ENCODE data around the gene LTA.

DNA sequence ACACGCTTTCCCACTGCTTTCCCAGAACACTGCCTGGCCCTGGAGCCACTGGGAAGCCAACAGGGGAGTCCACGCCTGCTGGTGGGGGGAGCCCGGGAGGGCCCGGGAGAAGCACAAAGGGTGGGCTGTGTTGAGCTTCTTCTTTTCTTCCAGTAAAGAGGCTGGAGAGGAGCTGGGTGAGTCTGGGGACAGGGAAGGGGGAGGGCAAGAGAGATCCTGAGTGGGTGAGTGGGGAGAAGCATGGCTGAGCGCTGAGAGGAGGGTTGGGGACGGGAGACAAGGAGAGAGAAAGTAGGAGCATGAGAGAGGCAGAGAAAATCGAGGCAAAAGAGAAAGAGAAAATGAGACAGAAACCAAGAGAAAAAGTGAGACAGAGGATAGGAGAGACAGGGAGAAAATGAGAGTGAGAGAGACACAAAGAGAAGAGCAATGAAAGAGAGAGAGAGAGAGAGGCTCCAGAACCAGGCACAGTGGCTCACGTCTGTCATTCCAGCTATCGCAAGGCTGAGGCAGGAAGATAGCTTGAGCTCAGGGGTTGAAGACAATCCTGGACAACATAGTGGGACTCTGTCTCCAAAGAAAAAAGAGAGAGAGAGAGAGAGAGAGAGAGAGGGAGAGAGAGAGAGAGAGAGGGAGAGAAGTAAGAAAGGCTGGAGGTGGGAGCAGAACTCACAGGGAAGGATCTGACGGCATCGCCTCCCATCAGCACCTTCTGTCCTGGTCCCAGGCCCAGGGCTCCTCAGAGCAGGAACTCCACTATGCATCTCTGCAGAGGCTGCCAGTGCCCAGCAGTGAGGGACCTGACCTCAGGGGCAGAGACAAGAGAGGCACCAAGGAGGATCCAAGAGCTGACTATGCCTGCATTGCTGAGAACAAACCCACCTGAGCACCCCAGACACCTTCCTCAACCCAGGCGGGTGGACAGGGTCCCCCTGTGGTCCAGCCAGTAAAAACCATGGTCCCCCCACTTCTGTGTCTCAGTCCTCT is 16.0 kb downstream of the LTA start:
- TF ChIP-seq, protein P1, sequence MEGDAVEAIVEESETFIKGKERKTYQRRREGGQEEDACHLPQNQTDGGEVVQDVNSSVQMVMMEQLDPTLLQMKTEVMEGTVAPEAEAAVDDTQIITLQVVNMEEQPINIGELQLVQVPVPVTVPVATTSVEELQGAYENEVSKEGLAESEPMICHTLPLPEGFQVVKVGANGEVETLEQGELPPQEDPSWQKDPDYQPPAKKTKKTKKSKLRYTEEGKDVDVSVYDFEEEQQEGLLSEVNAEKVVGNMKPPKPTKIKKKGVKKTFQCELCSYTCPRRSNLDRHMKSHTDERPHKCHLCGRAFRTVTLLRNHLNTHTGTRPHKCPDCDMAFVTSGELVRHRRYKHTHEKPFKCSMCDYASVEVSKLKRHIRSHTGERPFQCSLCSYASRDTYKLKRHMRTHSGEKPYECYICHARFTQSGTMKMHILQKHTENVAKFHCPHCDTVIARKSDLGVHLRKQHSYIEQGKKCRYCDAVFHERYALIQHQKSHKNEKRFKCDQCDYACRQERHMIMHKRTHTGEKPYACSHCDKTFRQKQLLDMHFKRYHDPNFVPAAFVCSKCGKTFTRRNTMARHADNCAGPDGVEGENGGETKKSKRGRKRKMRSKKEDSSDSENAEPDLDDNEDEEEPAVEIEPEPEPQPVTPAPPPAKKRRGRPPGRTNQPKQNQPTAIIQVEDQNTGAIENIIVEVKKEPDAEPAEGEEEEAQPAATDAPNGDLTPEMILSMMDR (IDR thresholded peaks at IDR 0.05; ENCODE audit: poor library complexity, severe bottlenecking), result no peak
- TF ChIP-seq EZH2 (IDR thresholded peaks at IDR 0.05; ENCODE audit: borderline replicate concordance, insufficient read depth, low read length, poor library complexity, severe bottlenecking) (no peak), POLR2AphosphoS5 (IDR thresholded peaks at IDR 0.05) (no peak), SMC3 (conservative IDR thresholded peaks at IDR 0.05; ENCODE audit: poor library complexity) (no peak), TAF1 (IDR thresholded peaks at IDR 0.05; ENCODE audit: low read depth) (no peak), MXI1 (conservative IDR thresholded peaks at IDR 0.05; ENCODE audit: poor library complexity, severe bottlenecking) (no peak), EP300 (conservative IDR thresholded peaks at IDR 0.05; ENCODE audit: poor library complexity, severe bottlenecking) (no peak), RAD21 (conservative IDR thresholded peaks at IDR 0.05) (no peak)
- TF ChIP-seq, protein P2, sequence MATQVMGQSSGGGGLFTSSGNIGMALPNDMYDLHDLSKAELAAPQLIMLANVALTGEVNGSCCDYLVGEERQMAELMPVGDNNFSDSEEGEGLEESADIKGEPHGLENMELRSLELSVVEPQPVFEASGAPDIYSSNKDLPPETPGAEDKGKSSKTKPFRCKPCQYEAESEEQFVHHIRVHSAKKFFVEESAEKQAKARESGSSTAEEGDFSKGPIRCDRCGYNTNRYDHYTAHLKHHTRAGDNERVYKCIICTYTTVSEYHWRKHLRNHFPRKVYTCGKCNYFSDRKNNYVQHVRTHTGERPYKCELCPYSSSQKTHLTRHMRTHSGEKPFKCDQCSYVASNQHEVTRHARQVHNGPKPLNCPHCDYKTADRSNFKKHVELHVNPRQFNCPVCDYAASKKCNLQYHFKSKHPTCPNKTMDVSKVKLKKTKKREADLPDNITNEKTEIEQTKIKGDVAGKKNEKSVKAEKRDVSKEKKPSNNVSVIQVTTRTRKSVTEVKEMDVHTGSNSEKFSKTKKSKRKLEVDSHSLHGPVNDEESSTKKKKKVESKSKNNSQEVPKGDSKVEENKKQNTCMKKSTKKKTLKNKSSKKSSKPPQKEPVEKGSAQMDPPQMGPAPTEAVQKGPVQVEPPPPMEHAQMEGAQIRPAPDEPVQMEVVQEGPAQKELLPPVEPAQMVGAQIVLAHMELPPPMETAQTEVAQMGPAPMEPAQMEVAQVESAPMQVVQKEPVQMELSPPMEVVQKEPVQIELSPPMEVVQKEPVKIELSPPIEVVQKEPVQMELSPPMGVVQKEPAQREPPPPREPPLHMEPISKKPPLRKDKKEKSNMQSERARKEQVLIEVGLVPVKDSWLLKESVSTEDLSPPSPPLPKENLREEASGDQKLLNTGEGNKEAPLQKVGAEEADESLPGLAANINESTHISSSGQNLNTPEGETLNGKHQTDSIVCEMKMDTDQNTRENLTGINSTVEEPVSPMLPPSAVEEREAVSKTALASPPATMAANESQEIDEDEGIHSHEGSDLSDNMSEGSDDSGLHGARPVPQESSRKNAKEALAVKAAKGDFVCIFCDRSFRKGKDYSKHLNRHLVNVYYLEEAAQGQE (IDR thresholded peaks at IDR 0.05; ENCODE audit: borderline replicate concordance), result no peak

Measured in neural cell (in vitro differentiated cells).